Gastrocnemius medialis (tissue), 4 donors: Measurements from ENCODE around the gene KRT80. TPM values are rescaled to one million over a fixed set of nuclear protein-coding genes. Genes with fewer than 3 reads are reported as not detected.

Source experiments
- ATAC-seq, 2 donors: fragments of 150-250 bp; one replicate each; pipeline ENCODE4 v1.9.1; 2016
- DNase-seq, 2 donors: peaks; one replicate each; pipeline ENCODE4 v3.0.0-alpha.2; 2019
- H3K27ac ChIP-seq, 4 donors: fragments of 200-600 bp; sonication (generic); 1 replicate in 1 of 4; 2 replicates in 3 of 4; pipeline ENCODE4 v1.5.1; 2016 to 2018; ENCODE audit warnings: mild to moderate bottlenecking in 2 of 4, moderate library complexity in 1 of 4
- H3K27me3 ChIP-seq, 3 donors: fragments of 200-600 bp; sonication (generic) in 2 of 3; 1 replicate in 1 of 3; 2 replicates in 2 of 3; pipeline versions ENCODE4 v1.5.1 to v1.6.0; 2016 to 2019; ENCODE audit warnings: mild to moderate bottlenecking in 1 of 3, moderate library complexity in 1 of 3
- H3K36me3 ChIP-seq, 2 donors: fragments of 200-600 bp; sonication (generic) in 1 of 2; one replicate each; pipeline ENCODE4 v1.5.1; 2017 to 2018
- H3K4me1 ChIP-seq, 2 donors: fragments of 200-600 bp; sonication (generic) in 1 of 2; one replicate each; pipeline ENCODE4 v1.5.1; 2016 to 2017; ENCODE audit warnings: mild to moderate bottlenecking in 2 of 2
- H3K4me3 ChIP-seq, 4 donors: fragments of 200-600 bp; sonication (generic) in 3 of 4; 1 replicate in 1 of 4; 2 replicates in 3 of 4; pipeline ENCODE4 v1.5.1; 2016 to 2019; ENCODE audit warnings: mild to moderate bottlenecking in 2 of 4
- H3K9me3 ChIP-seq, 3 donors: fragments of 200-600 bp; sonication (generic) in 2 of 3; 1 replicate in 1 of 3; 2 replicates in 2 of 3; pipeline ENCODE4 v1.5.1; 2016 to 2019
- POLR2A ChIP-seq, 2 donors: fragments of 450-650 bp; IDR thresholded peaks; one replicate each; pipeline ENCODE4 v1.6.1; 2017; ENCODE audit warnings: antibody characterized with exemption in 2 of 2, mild to moderate bottlenecking in 2 of 2, moderate library complexity in 2 of 2
- in situ Hi-C, 4 donors: fragments of 200-750 bp; cut with MboI; loops; one replicate each; pipeline versions ENCODE4 v1.15.0 to v1.8.0; 2017; ENCODE audit warnings: low sequenced_read_pairs in 4 of 4
- intact Hi-C: fragments of 100-400 bp; cut with DNase I; formaldehyde crosslinking; loops from one replicate; pipeline ENCODE4 v1.15.1; 2023; ENCODE audit warnings: low total_unique reads
- total RNA-seq, 4 donors: library from RNA; depleted of rRNA; stranded (reverse); fragments of >200 nt; gene quantifications; one replicate each; pipeline versions ENCODE4 v1.1.0 to v1.2.3, GENCODE V29; 2016
- TF ChIP-seq, protein P1 (sequence below), 5 experiments: fragments of 450-650 bp in 3 of 5; fragments of 200-600 bp in 2 of 5; sonication (generic) in 2 of 5; IDR thresholded peaks in 4 of 5; conservative IDR thresholded peaks in 1 of 5; 1 replicate in 4 of 5; 2 replicates in 1 of 5; pipeline ENCODE4 v1.5.1; 2016 to 2019; ENCODE audit warnings: antibody characterized with exemption in 5 of 5, mild to moderate bottlenecking in 3 of 5, moderate library complexity in 3 of 5

The KRT80 gene
- total RNA-seq, 4 donors from 2014 or later: 0.13 to 0.26 TPM; not detected in 2

DNA sequence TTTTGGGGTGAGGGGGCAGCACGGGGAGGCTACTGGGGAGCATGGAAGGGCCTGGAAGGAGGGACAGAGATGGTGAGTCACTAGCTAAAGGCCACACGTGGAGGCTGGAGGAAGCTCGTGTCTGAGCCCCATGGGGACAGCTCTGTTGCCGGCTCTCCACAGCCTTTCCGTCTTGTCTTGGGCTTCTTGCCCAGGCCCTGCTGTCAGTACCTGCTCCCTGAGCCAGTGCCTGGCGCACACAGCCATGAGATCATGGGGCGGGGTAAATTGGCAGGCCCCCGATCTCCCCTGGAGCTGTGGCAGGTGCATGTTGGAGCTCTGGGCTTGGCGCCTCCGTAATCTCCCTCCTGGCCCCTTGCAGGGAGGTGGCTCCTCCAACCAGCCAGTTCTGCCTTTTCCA, 16.1 kb upstream of the KRT80 start:
- H3K27ac ChIP-seq: peak overlapping the region in 3 of 4 donors; percentile 5 to 21 (median 12)
- intact Hi-C loops: no loop called here
- peaks cover 12 to 15% of the 10 kb centered on the region in 2 donors for H3K4me1 ChIP-seq
- no peaks in the 10 kb centered on the region for H3K36me3 ChIP-seq
- ATAC-seq (peak; percentile 81 to 83), DNase-seq (peak; percentile 68 to 85)
- H3K27me3 ChIP-seq: peaks cover 0 to 4% (median 0%) of the 10 kb centered on the region in 3 donors
- in situ Hi-C loops: no loop called here
- no peak for TF ChIP-seq POLR2A (IDR thresholded peaks at IDR 0.05)
- TF ChIP-seq, protein P1, sequence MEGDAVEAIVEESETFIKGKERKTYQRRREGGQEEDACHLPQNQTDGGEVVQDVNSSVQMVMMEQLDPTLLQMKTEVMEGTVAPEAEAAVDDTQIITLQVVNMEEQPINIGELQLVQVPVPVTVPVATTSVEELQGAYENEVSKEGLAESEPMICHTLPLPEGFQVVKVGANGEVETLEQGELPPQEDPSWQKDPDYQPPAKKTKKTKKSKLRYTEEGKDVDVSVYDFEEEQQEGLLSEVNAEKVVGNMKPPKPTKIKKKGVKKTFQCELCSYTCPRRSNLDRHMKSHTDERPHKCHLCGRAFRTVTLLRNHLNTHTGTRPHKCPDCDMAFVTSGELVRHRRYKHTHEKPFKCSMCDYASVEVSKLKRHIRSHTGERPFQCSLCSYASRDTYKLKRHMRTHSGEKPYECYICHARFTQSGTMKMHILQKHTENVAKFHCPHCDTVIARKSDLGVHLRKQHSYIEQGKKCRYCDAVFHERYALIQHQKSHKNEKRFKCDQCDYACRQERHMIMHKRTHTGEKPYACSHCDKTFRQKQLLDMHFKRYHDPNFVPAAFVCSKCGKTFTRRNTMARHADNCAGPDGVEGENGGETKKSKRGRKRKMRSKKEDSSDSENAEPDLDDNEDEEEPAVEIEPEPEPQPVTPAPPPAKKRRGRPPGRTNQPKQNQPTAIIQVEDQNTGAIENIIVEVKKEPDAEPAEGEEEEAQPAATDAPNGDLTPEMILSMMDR (IDR thresholded peaks at IDR 0.05 in 4 of 5, conservative IDR thresholded peaks at IDR 0.05 in 1 of 5): no peak
- H3K9me3 ChIP-seq: no peaks in the 10 kb centered on the region
- H3K4me3 ChIP-seq: no peak overlapping the region

- H3K4me3 ChIP-seq: no peak overlapping the region
- H3K9me3 ChIP-seq: no peaks in the 10 kb centered on the region
- DNase-seq (peak in 1 of 2 donors; percentile 2), ATAC-seq (no peak)
- H3K27me3 ChIP-seq: peaks cover 0 to 4% (median 0%) of the 10 kb centered on the region in 3 donors
- in situ Hi-C loops (no loop called here), intact Hi-C loops (no loop called here)
- H3K27ac ChIP-seq: peak overlapping the region in 1 of 4 donors; percentile 5
- TF ChIP-seq, protein P1 (IDR thresholded peaks at IDR 0.05 in 4 of 5, conservative IDR thresholded peaks at IDR 0.05 in 1 of 5): no peak
- no peak for TF ChIP-seq POLR2A (IDR thresholded peaks at IDR 0.05)
- peaks cover 12 to 15% of the 10 kb centered on the region in 2 donors for H3K4me1 ChIP-seq
- H3K36me3 ChIP-seq: no peaks in the 10 kb centered on the region
These were observed 15.3 kb upstream of the KRT80 start for GRCh38 chr12:52207106-52207505.

- peaks cover 12 to 15% of the 10 kb centered on the region in 2 donors for H3K4me1 ChIP-seq
- no peak for TF ChIP-seq POLR2A (IDR thresholded peaks at IDR 0.05)
- TF ChIP-seq, protein P1 (IDR thresholded peaks at IDR 0.05 in 4 of 5, conservative IDR thresholded peaks at IDR 0.05 in 1 of 5): no peak
- peak in 1 of 2 donors; percentile 7 for DNase-seq
- in situ Hi-C loops: no loop called here
- intact Hi-C loops: no loop called here
- no peaks in the 10 kb centered on the region for H3K9me3 ChIP-seq
- H3K36me3 ChIP-seq: no peaks in the 10 kb centered on the region
- H3K27ac ChIP-seq: no peak overlapping the region
- peaks cover 0 to 4% (median 0%) of the 10 kb centered on the region in 3 donors for H3K27me3 ChIP-seq
- no peak overlapping the region for H3K4me3 ChIP-seq
- no peak for ATAC-seq
These were observed 14.7 kb upstream of the KRT80 start for GRCh38 chr12:52206304-52207040.

DNA sequence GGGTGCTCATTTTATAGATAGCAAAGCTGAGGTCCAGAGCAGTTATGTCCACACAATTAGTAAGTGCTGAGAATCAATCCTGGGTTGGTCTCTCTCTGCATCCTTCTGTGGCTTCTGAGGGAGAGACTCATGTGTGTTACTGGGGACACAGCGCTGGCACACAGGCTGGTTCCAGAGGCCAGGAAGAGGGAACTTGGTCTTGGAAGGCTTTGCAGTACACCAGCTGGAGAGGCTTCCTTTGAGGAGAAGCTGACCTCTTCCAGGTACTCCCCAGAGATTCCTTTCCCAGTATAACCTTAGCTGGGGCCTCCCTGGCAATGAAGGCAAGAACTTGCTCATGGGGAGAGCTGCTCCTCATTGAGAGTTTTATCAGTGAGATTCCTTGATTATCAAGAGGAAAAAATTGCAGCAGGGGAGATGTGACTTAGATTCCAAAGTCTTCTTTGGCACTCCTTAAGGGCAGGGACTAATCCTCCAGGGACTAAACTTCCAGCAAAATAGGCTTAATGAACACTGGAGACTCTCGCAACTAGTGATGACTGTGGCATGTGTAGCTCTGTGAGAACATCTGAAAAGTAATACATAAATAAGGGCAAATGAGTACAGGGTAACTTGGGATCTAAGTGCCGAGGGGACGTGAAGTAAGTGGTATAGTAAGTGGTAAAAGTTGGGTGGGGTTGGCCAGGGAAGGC, 13.9 kb upstream of the KRT80 start:
- in situ Hi-C loops (no loop called here), intact Hi-C loops (no loop called here)
- no peak overlapping the region for H3K27ac ChIP-seq
- DNase-seq (peak in 1 of 2 donors; percentile 6), ATAC-seq (no peak)
- H3K9me3 ChIP-seq: no peaks in the 10 kb centered on the region
- H3K4me1 ChIP-seq: peaks cover 12 to 15% of the 10 kb centered on the region in 2 donors
- peaks cover 0 to 4% (median 0%) of the 10 kb centered on the region in 3 donors for H3K27me3 ChIP-seq
- no peaks in the 10 kb centered on the region for H3K36me3 ChIP-seq
- TF ChIP-seq, protein P1 (IDR thresholded peaks at IDR 0.05 in 4 of 5, conservative IDR thresholded peaks at IDR 0.05 in 1 of 5): no peak
- TF ChIP-seq POLR2A (IDR thresholded peaks at IDR 0.05): no peak
- H3K4me3 ChIP-seq: no peak overlapping the region
